ENCODE data around the gene NOTUM. TPM values are rescaled to one million over a fixed set of nuclear protein-coding genes. Genes with fewer than 3 reads are reported as not detected.

Gene NOTUM
- polyA plus RNA-seq, 1 experiment, result 0.06 TPM

- ChIA-PET CTCF (no interaction called here), POLR2A (no interaction called here)
- DNase-seq (ENCODE audit: low read depth), result no peak
- Histone ChIP-seq H3K27me3 (ENCODE audit: control insufficient read depth, insufficient read depth, low read length) (no peaks in the 10 kb centered on the region), H3K36me3 (ENCODE audit: control insufficient read depth, insufficient read depth, low read length) (peaks cover 13% of the 10 kb centered on the region), H3K4me3 (ENCODE audit: low read depth, low read length) (no peak overlapping the region)
- no peak for TF ChIP-seq CTCF (IDR thresholded peaks at IDR 0.05; ENCODE audit: insufficient read depth, low read depth, low read length)
These were observed 19.8 kb upstream of the NOTUM start for GRCh38 chr17:81980707-81981343.

- H3K36me3 ChIP-seq (ENCODE audit: control insufficient read depth, insufficient read depth, low read length), result peaks cover 8% of the 10 kb centered on the region
- no peak for DNase-seq (ENCODE audit: low read depth)
- H3K27me3 ChIP-seq (ENCODE audit: control insufficient read depth, insufficient read depth, low read length), result no peaks in the 10 kb centered on the region
- POLR2A ChIA-PET, result no interaction called here
- no peak overlapping the region for H3K4me3 ChIP-seq (ENCODE audit: low read depth, low read length)
- CTCF ChIA-PET, result interaction anchor here (1.1 to 1.2 kb wide), 2 partner anchors 9 to 41 kb away, joined by 3 to 5 read pairs; no protein-coding TSS in a partner anchor
- no peak for TF ChIP-seq CTCF (IDR thresholded peaks at IDR 0.05; ENCODE audit: insufficient read depth, low read depth, low read length)
These were observed 19.1 kb upstream of the NOTUM start for GRCh38 chr17:81980122-81980521.

GRCh38 chr17:81978524-81979298 lies 17.7 kb upstream of the NOTUM start:
- CTCF ChIA-PET, result interaction anchor here (0.7 to 1.1 kb wide), 2 partner anchors 10 to 19 kb away, joined by 3 to 5 read pairs; no protein-coding TSS in a partner anchor
- H3K27me3 ChIP-seq (ENCODE audit: control insufficient read depth, insufficient read depth, low read length), result no peaks in the 10 kb centered on the region
- POLR2A ChIA-PET, result no interaction called here
- no peak for DNase-seq (ENCODE audit: low read depth)
- no peak for TF ChIP-seq CTCF (IDR thresholded peaks at IDR 0.05; ENCODE audit: insufficient read depth, low read depth, low read length)
- peaks cover 1% of the 10 kb centered on the region; the same call in 1 of the 2 replicates for H3K36me3 ChIP-seq (ENCODE audit: control insufficient read depth, insufficient read depth, low read length)
- H3K4me3 ChIP-seq (ENCODE audit: low read depth, low read length), result peak overlapping the region; percentile 84; the same call in 1 of the 2 replicates

- peak within 1 kb of the TSS; percentile 84 for H3K4me3 ChIP-seq (ENCODE audit: low read depth, low read length)
- CTCF ChIA-PET, result interaction anchor here (1.0 to 1.3 kb wide), 2 partner anchors 17 to 43 kb away, joined by 6 read pairs; no protein-coding TSS in a partner anchor
- H3K27me3 ChIP-seq (ENCODE audit: control insufficient read depth, insufficient read depth, low read length), result no peaks in the 10 kb centered on the region
- H3K36me3 ChIP-seq (ENCODE audit: control insufficient read depth, insufficient read depth, low read length), result peaks cover 1% of the 10 kb centered on the region; the same call in 1 of the 2 replicates
- peak; percentile 26 for DNase-seq (ENCODE audit: low read depth)
- no peak for TF ChIP-seq CTCF (IDR thresholded peaks at IDR 0.05; ENCODE audit: insufficient read depth, low read depth, low read length)
- POLR2A ChIA-PET, result no interaction called here
These were observed 16.3 kb upstream of the NOTUM start, which contains the start of gene ASPSCR1 for GRCh38 chr17:81977211-81977808. Gene ASPSCR1 (plus strand): TSS chr17:81977629. CDS start chr17:81977647, 18 bp downstream.

Measured in BJ (cell line).